GM19328 (cell line): Measurements from ENCODE around the gene COQ7.

Experiments
- ATAC-seq: cut with Tn5 transposase; IDR thresholded peaks from one replicate; pipeline ENCODE4 v1.9.1; 2021; ENCODE audit warnings: mild to moderate bottlenecking, moderate library complexity; ENCODE audit not compliant: unreplicated experiment

The COQ7 gene

DNA sequence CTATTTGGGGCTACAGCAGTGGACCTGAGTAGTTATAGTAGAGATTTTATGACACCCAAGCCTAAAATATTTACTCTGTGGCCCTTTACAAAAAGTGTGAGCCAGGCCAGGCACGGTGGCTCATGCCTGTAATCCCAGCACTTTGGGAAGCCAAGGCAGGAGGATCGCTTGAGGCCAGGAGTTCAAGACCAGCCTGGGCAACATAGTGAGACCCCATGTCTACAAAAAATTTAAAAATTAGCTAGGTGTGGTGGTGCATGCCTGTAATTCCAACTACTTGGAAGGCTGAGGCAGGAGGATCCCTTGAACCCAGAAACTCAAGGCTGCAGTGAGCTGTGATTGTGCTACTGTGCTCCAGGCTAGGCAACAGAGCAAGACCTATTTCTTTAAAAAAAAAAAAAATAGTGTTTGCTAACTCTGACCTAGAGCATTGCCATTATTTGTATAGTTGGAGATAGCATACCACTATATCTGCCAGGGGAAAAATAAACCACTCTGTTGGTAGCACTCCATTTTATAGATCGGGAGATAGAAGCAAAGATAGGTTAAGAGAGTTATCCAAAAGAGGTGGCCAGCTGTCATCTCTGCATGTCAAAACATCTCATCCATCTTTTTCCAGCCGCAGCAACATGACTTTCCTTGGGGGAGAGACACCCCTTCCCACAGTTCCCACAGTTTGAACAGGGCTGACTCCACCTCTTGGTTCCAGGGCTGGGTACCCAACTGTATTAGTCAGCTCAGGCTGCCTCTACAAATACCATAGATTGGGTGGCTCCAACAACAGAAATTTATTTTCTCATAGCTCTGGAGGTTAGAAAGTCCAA, 43.3 kb downstream of the COQ7 start:
- ATAC-seq = no peak

DNA sequence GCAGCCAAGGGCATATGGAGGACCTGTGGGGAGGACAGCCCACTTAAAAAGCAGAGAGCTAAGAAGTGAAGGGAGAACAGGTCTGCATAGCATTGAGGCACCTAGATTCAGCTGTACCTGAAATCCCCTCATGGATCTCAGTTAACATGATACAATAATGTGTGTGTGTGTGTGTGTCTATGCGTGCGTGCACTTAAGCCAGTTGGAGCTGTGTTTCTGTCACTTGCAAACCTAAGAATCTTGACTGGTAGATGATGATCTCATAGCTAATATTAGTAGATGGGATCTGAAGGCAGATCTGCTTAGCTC, 44.6 kb downstream of the COQ7 start:
- no peak for ATAC-seq

DNA sequence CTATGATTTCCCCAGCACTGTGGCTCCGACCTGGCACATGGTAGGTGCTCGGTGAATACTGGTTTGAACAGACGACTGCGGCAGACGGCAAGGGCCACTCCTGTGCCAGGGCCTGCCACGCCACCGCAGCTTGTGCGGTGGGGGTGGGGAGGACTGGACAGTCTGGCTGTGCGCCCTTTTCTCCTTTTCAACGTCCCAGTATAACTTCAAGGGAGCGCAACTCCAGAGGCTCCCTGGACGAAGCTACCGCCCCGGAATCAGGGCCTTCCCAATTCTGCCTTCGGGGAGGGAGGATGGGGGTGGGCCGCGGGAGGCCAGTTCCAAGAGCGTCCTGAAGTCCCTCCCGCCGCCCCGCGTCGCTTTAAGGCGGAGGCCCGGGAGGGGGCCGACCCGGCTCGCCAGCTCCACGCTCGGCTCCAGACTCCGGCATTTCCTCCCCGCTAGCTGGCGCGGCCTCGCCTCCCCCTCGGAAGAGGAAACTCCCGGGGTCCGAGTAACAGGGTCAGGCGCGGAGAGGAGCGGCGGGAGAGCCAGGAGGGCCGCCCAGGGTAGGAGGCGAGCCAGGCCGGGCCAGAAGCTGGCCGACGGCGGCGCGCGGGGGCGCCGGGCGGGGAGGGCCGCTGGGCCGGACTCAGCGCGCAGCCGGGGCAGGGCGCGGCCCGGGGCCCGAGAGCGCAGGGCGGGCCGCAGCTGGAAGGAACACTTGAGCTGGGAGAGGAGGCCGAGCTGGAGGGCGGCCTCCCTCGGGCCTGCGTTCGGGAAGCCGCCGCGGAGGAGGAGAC, 46.4 kb downstream of the COQ7 start, which contains the start of gene ITPRIPL2:
ITPRIPL2 (plus strand) TSS at position 388 of the 782 bp plus-strand sequence. CDS start 498 bp downstream, outside the sequence.
- no peak for ATAC-seq

DNA sequence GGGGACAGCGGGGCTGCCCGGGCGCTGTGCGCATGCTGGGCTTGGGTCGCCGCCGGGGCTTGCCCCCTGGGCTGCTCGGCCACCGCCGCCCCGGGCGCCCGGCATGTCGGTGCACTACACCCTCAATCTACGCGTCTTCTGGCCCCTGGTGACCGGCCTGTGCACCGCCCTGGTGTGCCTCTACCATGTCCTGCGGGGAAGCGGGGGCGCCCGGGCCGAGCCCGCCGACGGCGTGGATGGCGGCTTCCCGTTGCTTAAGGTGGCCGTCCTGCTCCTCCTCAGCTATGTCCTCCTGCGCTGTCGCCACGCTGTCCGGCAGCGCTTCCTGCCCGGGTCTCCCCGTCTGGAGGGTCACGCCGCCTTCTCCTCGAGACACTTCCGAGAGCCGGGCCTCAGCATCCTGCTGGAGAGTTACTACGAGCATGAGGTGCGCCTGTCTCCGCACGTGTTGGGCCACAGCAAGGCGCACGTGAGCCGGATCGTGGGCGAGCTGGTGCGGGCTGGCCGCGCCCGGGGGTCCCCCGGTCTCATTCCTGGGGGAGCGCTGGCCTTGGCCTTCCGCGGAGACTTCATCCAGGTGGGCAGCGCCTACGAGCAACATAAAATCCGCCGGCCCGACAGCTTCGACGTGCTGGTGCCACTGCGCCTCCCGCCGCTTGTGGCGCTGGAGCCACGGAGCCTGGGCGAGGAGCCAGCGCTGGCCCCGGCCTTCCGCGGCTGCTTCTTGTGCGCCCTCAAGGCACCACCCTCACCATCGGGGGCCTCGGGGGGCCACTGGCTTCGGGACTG, 47.1 kb downstream of the COQ7 start:
- no peak for ATAC-seq

DNA sequence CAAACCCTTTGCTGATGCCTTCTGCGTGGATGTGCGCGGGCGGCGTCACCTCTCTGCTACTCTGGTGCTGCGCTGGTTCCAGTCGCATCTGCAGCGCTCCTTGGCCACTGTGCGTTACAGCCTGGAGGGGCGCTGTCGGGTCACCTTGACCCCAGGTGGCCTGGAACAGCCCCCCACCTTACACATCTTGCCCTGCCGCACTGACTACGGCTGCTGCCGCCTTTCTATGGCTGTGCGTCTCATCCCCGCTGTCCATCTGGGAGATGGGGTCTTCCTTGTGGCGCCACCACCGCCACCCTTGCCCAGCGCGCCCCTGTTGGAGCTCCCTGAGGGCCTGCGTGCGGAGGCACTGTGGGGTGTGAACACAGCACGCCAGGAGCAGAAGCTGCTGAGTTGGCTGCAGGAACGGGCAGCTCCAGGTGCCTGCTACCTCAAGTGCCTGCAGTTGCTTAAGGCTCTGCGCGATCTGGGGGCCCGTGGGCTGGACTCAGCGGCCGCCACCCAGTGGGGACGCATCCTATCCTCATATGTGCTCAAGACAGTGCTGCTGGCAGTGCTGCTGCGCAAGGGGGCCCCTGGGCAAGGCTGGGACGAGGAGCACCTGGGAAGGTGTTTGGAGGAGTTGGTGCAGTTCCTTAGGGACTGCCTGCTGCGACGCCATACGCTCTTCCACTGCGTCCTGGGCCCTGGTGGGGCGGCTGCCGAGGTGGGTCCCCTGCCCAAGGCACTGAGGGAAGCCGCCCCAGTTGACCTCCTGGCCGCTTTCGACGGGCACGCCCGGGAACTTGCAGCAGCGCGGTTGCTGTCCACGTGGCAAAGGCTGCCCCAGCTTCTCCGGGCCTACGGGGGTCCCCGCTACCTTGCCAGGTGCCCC, 48.0 kb downstream of the COQ7 start:
- ATAC-seq = no peak

- no peak for ATAC-seq
Observed at GRCh38 chr16:19116711-19117449, 49.5 kb downstream of the COQ7 start.

DNA sequence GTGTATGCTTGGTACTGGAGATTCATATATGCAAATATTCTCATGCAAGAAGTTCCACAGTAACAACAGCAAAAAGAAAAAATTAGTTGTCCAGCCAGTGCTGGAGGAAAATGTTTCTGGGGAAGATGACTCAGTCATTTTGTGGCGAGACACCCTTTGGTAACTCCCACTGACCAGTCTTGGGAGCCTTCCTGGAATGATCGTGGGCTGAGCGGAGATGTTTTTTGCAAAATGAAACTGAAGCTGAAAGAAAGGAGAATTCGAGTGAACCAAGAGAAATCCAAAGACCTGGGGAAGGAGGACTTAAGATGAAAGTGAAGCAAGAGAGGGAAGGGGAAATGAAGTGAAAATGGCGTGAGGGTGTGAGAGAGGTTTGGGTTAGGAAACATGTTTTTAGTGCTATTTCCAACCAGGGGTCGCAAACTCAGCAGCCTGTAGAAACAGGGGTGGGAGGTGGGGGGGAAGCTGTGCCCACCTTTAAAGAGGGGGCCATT, 51.6 kb downstream of the COQ7 start:
- no peak for ATAC-seq

DNA sequence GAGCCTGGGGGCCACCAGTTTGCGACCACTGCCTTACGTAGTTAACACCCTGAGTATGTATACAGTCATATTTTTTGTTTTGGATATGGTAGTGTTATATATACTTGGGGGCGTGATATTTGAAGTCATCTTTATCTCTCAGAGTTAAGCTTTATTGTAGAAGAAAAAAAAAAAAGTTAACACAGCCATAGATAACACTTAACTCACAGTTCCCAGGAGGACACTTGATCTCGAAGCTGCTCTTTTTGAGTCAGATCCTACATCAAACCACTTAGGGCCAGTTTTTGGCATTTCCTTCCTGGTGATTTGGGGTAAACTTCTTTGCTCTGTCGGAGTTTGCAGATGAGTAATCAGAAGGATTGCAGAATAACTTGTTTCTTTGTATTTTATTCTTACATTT, 52.1 kb downstream of the COQ7 start:
- no peak for ATAC-seq

DNA sequence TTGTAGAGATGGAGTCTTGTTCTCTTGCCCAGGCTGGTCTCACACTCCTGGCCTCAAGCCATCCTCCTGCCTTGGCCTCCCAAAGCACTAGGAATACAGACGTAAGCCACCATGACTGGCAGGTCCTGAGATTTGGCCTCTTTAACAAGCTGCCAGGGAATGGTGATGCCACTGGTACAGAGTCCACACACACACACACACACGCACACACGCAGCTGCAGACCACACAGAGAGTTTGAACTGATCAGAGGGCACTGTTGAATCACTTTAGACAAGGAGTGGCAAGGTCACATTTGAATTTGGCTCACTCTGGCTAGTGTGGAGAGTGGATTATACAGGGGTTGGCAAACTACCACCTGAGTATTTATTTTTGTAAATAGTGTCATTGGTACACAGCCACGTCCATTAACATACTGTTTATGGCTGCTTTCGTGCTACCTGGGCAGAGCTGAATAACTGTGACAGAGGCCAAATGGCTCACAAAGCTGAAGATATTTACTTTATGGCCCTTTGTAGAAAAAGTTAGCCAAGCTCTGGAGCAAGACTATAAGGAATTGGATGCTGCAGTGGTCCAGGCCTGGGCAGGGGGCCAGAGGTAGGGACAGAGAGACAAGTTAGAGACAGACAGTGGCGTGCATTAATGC, 56.2 kb downstream of the COQ7 start:
- ATAC-seq = no peak

- no peak for ATAC-seq
Observed at GRCh38 chr16:19126300-19126699, 58.9 kb downstream of the COQ7 start.

GRCh38 chr16:19127205-19127604, 59.8 kb downstream of the COQ7 start:
- ATAC-seq = no peak

DNA sequence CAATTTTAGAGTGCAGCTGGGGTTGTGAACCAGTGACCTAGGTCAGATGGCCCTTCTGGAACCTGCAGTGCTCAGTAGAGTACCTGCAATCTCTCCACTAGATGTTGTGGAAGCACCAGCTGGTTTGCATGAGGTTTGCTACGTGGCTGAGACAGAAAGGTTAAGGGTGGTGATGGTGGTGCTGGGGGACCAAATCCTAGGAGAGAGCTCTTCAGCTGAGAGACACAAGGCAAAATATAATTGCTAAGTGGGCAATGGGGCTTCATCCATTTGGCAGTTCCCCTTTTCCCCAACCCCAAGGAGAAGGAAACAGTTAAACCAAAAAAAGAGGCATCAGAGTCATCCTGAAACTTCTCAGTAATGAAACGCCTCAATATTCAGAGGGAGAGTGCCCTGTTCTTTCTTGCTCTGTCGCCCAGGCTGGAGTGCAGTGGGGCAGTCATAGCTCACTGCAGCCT, 60.3 kb downstream of the COQ7 start:
- peak; percentile 49 for ATAC-seq

DNA sequence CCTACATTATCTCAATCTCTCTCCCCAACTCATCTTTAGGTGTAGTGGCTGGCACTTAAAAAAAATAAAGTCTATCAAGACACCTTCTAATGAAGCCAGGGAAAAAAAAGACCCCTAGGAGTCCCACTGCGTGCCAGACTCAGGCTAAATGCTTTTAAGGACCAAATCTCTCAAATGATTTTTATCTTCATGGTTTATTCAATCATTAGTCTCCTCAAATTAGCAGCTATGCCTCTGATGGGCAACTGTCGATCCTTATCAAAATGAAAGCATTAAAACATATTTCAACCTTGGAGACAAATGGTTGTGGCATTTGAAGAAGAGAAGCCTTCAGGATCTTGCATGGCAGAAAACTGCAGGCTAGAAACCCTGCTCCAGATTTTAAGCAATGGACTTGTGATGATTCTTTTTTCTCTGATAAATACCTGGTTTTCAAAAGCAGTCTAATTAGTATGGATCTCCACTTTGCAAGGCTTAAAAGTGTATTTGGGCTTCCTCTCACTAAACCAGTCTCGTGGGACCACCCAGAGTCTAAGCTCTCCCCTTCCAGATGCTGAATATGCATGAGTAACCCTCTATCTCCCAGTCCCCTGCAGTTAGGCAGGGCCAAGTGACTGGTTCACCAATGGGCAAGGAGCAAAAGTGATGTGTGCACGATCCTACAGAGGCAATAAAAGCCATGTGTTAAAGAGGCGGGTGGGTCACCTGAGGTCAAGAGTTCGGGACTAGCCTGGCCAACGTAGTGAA, 61.2 kb downstream of the COQ7 start:
- no peak for ATAC-seq
